Neural progenitor cell (in vitro differentiated cells): ENCODE measurements around the gene RPS6KA5. TPM values are rescaled to one million over a fixed set of nuclear protein-coding genes. Genes with fewer than 3 reads are reported as not detected.
"Not testable (repeated sequence)": the region's sequence is repeated elsewhere in the genome, so short reads cannot be mapped to it uniquely, and the experiment has no call there.

Experiments used
- DNase-seq: peaks from one replicate; pipeline ENCODE4 v3.0.0-alpha.2; 2016; ENCODE audit warnings: low spot score
- H2AFZ ChIP-seq: fragments of 200-600 bp; sonication (generic); replicated peaks from 2 replicates; pipeline ENCODE4 v1.6.1; 2016; ENCODE audit warnings: antibody characterized with exemption
- H3F3A ChIP-seq: fragments of 200-600 bp; sonication (generic); 2 replicates; pipeline ENCODE4 v1.6.1; 2016; ENCODE audit warnings: antibody characterized with exemption, low read depth
- H3K27ac ChIP-seq: fragments of 200-600 bp; sonication (generic); 2 replicates; pipeline ENCODE4 v1.5.1; 2016; ENCODE audit warnings: mild to moderate bottlenecking
- H3K27me3 ChIP-seq: fragments of 200-600 bp; sonication (generic); 2 replicates; pipeline ENCODE4 v1.6.1; 2016; ENCODE audit warnings: mild to moderate bottlenecking, moderate library complexity
- H3K36me3 ChIP-seq: fragments of 200-600 bp; sonication (generic); 2 replicates; pipeline ENCODE4 v1.5.1; 2016
- H3K4me1 ChIP-seq: fragments of 200-600 bp; sonication (generic); 2 replicates; pipeline ENCODE4 v1.6.1; 2016; ENCODE audit warnings: mixed run types
- H3K4me2 ChIP-seq: fragments of 200-600 bp; sonication (generic); 2 replicates; pipeline ENCODE4 v1.6.1; 2016
- H3K4me3 ChIP-seq: fragments of 200-600 bp; sonication (generic); 2 replicates; pipeline ENCODE4 v1.5.1; 2016
- H3K79me2 ChIP-seq: fragments of 200-600 bp; sonication (generic); 2 replicates; pipeline ENCODE4 v1.6.1; 2016; ENCODE audit warnings: low read depth
- H3K9ac ChIP-seq: fragments of 200-600 bp; sonication (generic); 2 replicates; pipeline ENCODE4 v1.6.1; 2016
- H3K9me3 ChIP-seq: fragments of 200-600 bp; sonication (generic); 2 replicates; pipeline ENCODE4 v1.5.1; 2016; ENCODE audit warnings: low read depth
- H4K20me1 ChIP-seq: fragments of 200-600 bp; sonication (generic); 2 replicates; pipeline ENCODE4 v1.6.1; 2016; ENCODE audit warnings: low read depth
- H3K27ac Mint-ChIP-seq: 3 replicates; pipeline ENCODE4 v1.8.0; 2021; ENCODE audit warnings: mixed read lengths
- H3K27me3 Mint-ChIP-seq: 2 replicates; pipeline ENCODE4 v1.8.0; 2022; ENCODE audit warnings: low read depth, mild to moderate bottlenecking, inconsistent platforms, moderate library complexity, mixed read lengths; ENCODE audit not compliant: insufficient read depth
- H3K36me3 Mint-ChIP-seq: 3 replicates; pipeline ENCODE4 v1.8.0; 2021; ENCODE audit warnings: mixed read lengths
- H3K4me1 Mint-ChIP-seq: 3 replicates; pipeline ENCODE4 v1.8.0; 2021; ENCODE audit warnings: mixed read lengths
- H3K4me3 Mint-ChIP-seq: 3 replicates; pipeline ENCODE4 v1.8.0; 2021; ENCODE audit warnings: mild to moderate bottlenecking, moderate library complexity, mixed read lengths
- H3K9me3 Mint-ChIP-seq: 3 replicates; pipeline ENCODE4 v1.8.0; 2020; ENCODE audit warnings: mixed read lengths
- EZH2 ChIP-seq: fragments of 200-600 bp; sonication (generic); IDR thresholded peaks from 2 replicates; pipeline ENCODE4 v1.6.1; 2017; ENCODE audit warnings: antibody characterized with exemption, mild to moderate bottlenecking, moderate library complexity
- EZH2phosphoT487 ChIP-seq: fragments of 200-600 bp; sonication (generic); IDR thresholded peaks from 2 replicates; pipeline ENCODE4 v1.6.1; 2017; ENCODE audit warnings: antibody characterized with exemption
- total RNA-seq: library from RNA; depleted of rRNA; stranded (reverse); fragments of >200 nt; gene quantifications from 2 replicates; pipeline ENCODE4 v1.2.3, GENCODE V29; 2015; ENCODE audit warnings: low replicate concordance
- TF ChIP-seq, protein P1 (sequence below): fragments of 200-600 bp; sonication (generic); IDR thresholded peaks from 2 replicates; pipeline ENCODE4 v1.5.1; 2017; ENCODE audit warnings: antibody characterized with exemption, mild to moderate bottlenecking

Gene RPS6KA5
- total RNA-seq, 1 donor from 2014 or later, result 8.3 TPM

DNA sequence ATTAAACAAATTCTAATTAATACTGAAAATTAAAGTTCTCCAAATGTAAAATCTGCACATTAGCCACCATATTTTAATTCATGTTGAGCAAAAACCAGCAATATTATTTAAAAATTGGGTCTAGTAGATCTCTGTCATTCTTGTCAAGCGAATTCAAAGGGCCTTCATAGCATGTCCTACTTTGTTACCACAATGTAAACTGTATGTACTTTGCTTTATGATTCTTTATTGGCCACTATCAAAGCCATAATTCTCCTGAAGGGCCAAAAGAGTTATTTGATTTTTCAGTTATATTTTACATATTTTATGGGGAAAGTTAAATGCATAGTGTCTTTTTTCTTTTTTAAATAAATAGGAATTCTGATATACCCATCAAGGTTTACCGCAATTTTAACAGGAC lies 117.9 kb downstream of the RPS6KA5 start:
- TF ChIP-seq EZH2, result no peak
- no peak for TF ChIP-seq EZH2phosphoT487
- TF ChIP-seq, protein P1, sequence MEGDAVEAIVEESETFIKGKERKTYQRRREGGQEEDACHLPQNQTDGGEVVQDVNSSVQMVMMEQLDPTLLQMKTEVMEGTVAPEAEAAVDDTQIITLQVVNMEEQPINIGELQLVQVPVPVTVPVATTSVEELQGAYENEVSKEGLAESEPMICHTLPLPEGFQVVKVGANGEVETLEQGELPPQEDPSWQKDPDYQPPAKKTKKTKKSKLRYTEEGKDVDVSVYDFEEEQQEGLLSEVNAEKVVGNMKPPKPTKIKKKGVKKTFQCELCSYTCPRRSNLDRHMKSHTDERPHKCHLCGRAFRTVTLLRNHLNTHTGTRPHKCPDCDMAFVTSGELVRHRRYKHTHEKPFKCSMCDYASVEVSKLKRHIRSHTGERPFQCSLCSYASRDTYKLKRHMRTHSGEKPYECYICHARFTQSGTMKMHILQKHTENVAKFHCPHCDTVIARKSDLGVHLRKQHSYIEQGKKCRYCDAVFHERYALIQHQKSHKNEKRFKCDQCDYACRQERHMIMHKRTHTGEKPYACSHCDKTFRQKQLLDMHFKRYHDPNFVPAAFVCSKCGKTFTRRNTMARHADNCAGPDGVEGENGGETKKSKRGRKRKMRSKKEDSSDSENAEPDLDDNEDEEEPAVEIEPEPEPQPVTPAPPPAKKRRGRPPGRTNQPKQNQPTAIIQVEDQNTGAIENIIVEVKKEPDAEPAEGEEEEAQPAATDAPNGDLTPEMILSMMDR, result no peak
- Mint-ChIP-seq H3K27me3 (peaks cover 3% of the 10 kb centered on the region), H3K27ac (no peak overlapping the region), H3K4me3 (no peak overlapping the region), H3K4me1 (no peaks in the 10 kb centered on the region), H3K36me3 (peaks cover 14% of the 10 kb centered on the region), H3K9me3 (peaks cover 22% of the 10 kb centered on the region)
- Histone ChIP-seq H3K36me3 (no peaks in the 10 kb centered on the region), H4K20me1 (no peaks in the 10 kb centered on the region), H2AFZ (no peak overlapping the region), H3F3A (no peaks in the 10 kb centered on the region), H3K27me3 (no peaks in the 10 kb centered on the region), H3K4me1 (no peaks in the 10 kb centered on the region), H3K9ac (no peak overlapping the region), H3K4me2 (no peak overlapping the region), H3K9me3 (peaks cover 11% of the 10 kb centered on the region), H3K79me2 (no peaks in the 10 kb centered on the region), H3K27ac (no peak overlapping the region), H3K4me3 (no peak overlapping the region)
- no peak for DNase-seq

DNA sequence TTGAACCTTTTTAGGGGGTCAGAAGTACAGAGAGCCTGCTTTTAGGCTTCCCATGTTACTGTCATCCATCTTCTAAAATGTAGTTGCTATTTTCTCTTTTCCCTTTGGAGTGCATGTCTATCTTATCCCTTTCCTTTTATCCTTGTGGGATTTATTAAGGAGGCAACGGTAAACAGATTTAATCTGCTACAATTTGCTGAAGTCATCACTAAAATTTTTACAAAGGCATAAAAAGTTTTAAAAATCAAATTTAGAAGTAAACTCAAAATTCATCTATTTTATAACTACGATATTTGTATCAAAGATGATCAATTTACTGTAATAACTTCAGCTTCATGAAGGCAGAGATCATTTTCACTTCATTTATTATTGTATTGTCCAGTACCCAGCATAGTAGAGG lies 118.7 kb downstream of the RPS6KA5 start:
- Mint-ChIP-seq H3K4me1 (no peaks in the 10 kb centered on the region), H3K36me3 (peaks cover 18% of the 10 kb centered on the region), H3K9me3 (peaks cover 27% of the 10 kb centered on the region), H3K27me3 (peaks cover 3% of the 10 kb centered on the region), H3K27ac (no peak overlapping the region), H3K4me3 (no peak overlapping the region)
- Histone ChIP-seq H3K4me1 (no peaks in the 10 kb centered on the region), H3K27me3 (no peaks in the 10 kb centered on the region), H3K79me2 (no peaks in the 10 kb centered on the region), H3K4me2 (no peak overlapping the region), H4K20me1 (no peaks in the 10 kb centered on the region), H3F3A (no peaks in the 10 kb centered on the region), H3K27ac (no peak overlapping the region), H3K36me3 (no peaks in the 10 kb centered on the region), H3K4me3 (no peak overlapping the region), H3K9ac (no peak overlapping the region), H3K9me3 (peaks cover 11% of the 10 kb centered on the region), H2AFZ (no peak overlapping the region)
- TF ChIP-seq EZH2phosphoT487 (no peak), EZH2 (no peak)
- TF ChIP-seq, protein P1, result no peak
- DNase-seq, result no peak

DNA sequence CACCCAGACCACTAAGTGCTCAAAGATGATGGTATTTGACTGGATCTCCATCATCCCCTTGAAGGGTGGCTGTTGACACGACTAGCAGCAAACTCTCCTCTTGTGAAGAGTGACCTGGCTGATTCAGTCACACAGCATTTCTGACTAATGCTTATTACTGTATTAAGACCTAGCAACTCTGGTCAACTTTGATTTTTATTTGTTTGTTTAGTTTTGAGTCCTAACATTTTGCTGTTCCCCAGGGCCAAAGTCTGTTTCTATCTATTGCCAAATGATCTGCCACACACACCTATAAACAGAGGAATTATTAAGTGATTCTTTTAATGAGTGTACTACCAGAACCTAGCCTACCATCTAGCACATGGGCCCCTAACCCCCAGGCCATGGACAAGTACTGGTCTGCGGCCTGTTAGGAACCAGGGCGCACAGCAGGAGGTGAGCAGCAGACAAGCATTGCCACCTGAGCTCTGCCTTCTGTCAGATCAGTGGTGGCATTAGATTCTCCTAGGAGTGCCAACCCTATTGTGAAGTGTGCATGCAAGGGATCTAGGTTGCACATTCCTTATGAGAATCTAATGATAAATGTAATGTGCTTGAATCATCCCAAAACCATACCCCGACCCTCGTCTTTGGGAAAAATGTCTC lies 120.0 kb downstream of the RPS6KA5 start:
- Histone ChIP-seq H3K27me3 (no peaks in the 10 kb centered on the region), H3K4me3 (no peak overlapping the region), H3K9me3 (peaks cover 11% of the 10 kb centered on the region), H3K79me2 (no peaks in the 10 kb centered on the region), H3K4me2 (no peak overlapping the region), H3K4me1 (no peaks in the 10 kb centered on the region), H4K20me1 (no peaks in the 10 kb centered on the region), H3K27ac (no peak overlapping the region), H3K9ac (no peak overlapping the region), H3F3A (no peaks in the 10 kb centered on the region), H3K36me3 (no peaks in the 10 kb centered on the region), H2AFZ (no peak overlapping the region)
- Mint-ChIP-seq H3K9me3 (peaks cover 27% of the 10 kb centered on the region), H3K27ac (no peak overlapping the region), H3K27me3 (peaks cover 3% of the 10 kb centered on the region), H3K4me3 (no peak overlapping the region), H3K36me3 (peaks cover 18% of the 10 kb centered on the region), H3K4me1 (no peaks in the 10 kb centered on the region)
- DNase-seq, result no peak
- TF ChIP-seq EZH2 (no peak), EZH2phosphoT487 (no peak)
- TF ChIP-seq, protein P1, result no peak

DNA sequence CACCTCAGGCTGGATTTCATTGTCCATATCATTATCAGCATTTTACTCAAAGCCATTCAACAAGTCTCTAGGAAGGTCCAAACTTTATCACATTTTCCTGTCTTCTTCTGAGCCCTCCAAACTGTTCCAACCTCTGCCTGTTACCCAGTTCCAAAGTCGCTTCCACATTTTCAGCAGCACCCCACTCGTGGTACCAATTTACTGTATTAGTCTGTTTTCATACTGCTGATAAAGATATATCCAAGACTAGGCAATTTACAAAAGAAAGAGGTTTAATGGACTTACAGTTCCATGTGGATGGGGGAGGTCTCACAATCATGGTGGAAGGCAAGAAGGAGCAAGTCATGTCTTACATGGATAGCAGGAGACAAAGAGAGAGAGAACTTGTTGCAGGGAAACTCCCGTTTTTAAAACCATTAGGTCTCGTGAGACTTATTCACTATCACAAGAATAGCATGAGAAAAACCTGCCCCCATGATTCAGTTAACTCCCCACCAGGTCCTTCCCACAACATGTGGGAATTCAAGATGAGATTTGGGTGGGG lies 121.1 kb downstream of the RPS6KA5 start:
- not testable (repeated sequence) for H3K27me3 ChIP-seq, H3K36me3 ChIP-seq, H3K4me1 Mint-ChIP-seq, H3K4me3 Mint-ChIP-seq, H3K4me2 ChIP-seq, H4K20me1 ChIP-seq, H3F3A ChIP-seq, H3K79me2 ChIP-seq, H3K27ac ChIP-seq, H3K27ac Mint-ChIP-seq, DNase-seq, H2AFZ ChIP-seq, H3K4me1 ChIP-seq, H3K9ac ChIP-seq, H3K4me3 ChIP-seq, H3K27me3 Mint-ChIP-seq
- H3K36me3 Mint-ChIP-seq, result peaks cover 18% of the 10 kb centered on the region
- peaks cover 27% of the 10 kb centered on the region for H3K9me3 Mint-ChIP-seq
- peaks cover 11% of the 10 kb centered on the region for H3K9me3 ChIP-seq
